Measurements from ENCODE around the gene UBAC2.

Gene UBAC2

GRCh38 chr13:99200432-99201167 is at the start of gene UBAC2:
Gene UBAC2 (plus strand): TSS chr13:99200854. CDS start chr13:99200909, 55 bp downstream.
- peak; percentile 100 for DNase-seq (ENCODE audit: low spot score)

- peak; percentile 44 for DNase-seq (ENCODE audit: low spot score)
These were observed 49.1 kb upstream of the UBAC2 start for GRCh38 chr13:99151516-99151915.

DNA sequence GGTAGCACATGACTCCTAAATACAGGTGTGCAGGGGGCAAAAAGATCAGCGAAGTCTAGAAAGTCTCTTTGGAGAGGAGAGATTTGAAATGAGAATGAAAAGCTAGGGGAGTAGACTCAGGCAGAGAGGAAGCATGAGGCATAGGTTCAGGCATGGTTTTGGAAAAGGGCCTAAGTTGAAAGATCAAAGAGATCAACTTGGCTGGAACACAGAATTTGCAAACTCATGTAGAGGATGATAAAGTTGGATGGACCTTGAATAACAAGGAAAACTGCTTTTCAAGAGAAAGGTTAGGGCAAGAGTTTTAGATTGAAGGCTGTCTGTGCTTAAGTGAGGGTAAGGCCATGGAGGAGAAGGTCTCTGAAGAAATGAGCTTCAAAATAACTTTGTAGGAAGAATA is 47.4 kb upstream of the UBAC2 start:
- no peak for DNase-seq (ENCODE audit: low spot score)

- no peak for DNase-seq (ENCODE audit: low spot score)
These were observed 46.6 kb upstream of the UBAC2 start for GRCh38 chr13:99154064-99154463.

DNA sequence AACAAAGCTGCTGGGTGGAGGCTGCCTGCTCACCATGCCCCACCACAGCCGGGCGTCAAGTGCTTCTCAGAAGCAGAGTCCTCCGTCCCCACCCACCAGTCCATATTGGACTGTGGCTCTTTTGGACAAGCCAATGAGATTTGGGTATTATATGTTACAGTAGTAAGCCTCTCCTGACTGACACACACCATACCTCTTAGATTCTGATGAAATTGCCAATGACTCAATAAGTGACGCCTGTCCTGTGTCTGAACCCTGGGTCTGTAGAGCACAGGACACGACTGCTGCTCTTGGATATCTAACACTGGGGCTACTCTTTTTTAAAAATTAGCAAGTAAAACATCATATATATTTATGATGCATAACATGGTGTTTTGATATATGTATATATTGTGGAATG is 44.8 kb upstream of the UBAC2 start:
- DNase-seq (ENCODE audit: low spot score), result no peak

DNA sequence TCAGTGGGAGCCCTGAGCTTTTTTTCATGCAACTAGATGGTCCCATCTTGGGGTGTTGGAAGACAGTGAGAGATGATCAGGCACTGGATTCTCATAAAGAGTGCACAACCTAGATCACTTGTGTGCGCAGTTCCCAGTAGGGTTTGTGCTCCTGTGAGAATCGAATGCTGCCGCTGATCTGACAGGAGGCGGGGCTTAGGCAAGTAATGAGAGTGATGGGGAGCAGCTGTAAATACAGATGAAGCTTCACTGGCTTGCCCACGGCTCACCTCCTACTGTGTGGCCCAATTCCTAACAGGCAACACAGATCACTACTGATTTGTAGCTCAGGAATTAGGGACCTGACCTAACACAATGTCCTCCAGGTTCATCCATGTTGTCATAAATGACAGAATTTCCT is 43.6 kb upstream of the UBAC2 start:
- no peak for DNase-seq (ENCODE audit: low spot score)

DNA sequence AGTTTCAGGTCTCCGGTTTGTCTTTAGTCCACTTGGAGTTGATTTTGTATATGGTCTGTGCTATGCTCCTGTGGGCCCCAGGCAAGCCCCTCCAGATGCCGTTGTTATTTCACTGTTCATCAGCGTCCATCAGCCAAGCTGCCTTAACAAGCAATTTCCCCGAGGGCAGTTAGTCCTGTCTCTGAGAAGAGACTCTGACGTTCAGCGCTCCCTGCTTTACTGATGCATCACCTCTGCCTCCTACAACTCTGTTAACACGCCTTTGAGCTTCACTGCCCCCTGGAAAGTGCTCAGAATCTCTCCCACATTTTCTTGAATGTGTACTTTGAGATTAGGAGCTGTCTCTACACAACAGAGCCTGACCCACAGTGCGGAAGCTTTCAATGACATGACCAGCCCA is 41.8 kb upstream of the UBAC2 start:
- no peak for DNase-seq (ENCODE audit: low spot score)

DNA sequence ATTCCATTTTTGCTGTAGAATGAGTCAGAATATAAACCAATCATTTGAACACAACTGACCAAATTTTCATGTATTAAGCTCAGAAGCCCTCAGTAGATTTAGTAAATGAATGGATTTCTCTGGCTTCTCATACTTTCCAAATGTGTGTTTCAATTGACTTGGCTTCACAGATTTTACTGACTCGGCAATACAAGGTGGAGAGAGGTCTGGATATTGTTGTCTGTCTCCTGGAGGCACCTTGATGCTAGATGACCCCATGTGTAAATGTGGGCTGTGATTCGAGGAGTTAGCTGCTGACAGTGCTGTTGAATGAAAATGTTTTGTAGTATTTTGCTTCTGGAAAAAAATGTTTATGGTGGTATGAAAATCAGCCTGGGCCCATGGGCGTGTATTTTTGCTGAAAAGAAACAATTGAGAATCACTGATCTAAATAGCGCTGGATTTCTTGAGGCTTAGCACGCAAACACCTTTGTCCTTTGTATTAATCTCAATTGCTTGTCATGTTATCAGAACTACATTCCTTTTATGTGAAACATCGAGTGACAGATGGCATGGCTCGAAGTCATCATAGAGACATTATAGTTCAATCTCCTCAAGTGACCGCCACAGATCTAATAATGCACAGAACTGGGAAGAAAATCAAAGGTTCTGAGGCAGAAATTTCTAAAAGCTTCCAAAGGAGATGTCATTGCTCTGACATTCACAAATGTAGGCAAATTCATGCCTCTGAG is 41.2 kb upstream of the UBAC2 start:
- DNase-seq (ENCODE audit: low spot score), result no peak

GRCh38 chr13:99160415-99160814 is 40.2 kb upstream of the UBAC2 start:
- DNase-seq (ENCODE audit: low spot score), result no peak

GRCh38 chr13:99161512-99161911 is 39.1 kb upstream of the UBAC2 start:
- no peak for DNase-seq (ENCODE audit: low spot score)

- DNase-seq (ENCODE audit: low spot score), result no peak
These were observed 37.9 kb upstream of the UBAC2 start for GRCh38 chr13:99162567-99163361.

- no peak for DNase-seq (ENCODE audit: low spot score)
These were observed 36.4 kb upstream of the UBAC2 start for GRCh38 chr13:99164226-99164625.

DNA sequence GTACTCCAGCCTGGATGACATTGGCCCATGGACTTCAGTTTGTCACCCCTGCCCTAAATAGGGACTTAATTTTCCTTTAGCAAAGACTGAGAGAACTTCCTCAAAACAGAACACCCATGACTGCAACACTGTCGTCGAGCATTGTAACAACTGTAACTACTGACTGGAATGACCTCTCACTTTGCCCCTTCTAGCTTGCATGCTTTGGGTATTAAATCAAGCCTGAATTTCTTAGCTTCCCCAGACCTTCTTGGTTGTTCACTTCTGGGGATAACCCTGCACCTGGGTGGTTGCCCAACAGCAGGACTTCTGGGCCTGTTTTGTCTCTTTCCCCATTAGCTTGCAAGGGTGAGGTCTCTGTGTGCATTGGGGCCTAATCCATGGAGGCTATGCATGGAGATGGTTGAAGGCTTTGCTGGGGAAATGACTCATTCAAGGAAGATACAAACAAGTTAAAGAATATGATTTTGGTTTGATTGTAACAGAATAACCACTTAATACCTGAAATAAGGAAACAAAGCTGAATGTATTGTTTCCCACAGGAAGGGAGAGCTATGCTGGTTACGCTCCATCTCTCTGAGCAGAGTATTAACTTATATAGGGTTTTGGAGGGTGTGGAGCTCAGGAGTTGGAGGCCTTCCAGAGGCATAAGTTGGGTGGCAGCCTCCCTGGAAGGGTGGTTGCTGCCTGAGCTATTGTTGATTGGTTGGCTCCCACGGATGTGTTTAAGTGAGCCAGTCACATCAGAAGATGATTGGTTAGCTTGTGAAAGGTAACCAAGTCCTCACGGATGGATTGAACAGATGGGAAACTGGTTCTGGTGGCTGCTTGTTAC is 34.7 kb upstream of the UBAC2 start:
- no peak for DNase-seq (ENCODE audit: low spot score)

GRCh38 chr13:99172951-99173350 is 27.7 kb upstream of the UBAC2 start:
- DNase-seq (ENCODE audit: low spot score), result no peak

GRCh38 chr13:99173606-99174005 is 27.0 kb upstream of the UBAC2 start:
- no peak for DNase-seq (ENCODE audit: low spot score)

DNA sequence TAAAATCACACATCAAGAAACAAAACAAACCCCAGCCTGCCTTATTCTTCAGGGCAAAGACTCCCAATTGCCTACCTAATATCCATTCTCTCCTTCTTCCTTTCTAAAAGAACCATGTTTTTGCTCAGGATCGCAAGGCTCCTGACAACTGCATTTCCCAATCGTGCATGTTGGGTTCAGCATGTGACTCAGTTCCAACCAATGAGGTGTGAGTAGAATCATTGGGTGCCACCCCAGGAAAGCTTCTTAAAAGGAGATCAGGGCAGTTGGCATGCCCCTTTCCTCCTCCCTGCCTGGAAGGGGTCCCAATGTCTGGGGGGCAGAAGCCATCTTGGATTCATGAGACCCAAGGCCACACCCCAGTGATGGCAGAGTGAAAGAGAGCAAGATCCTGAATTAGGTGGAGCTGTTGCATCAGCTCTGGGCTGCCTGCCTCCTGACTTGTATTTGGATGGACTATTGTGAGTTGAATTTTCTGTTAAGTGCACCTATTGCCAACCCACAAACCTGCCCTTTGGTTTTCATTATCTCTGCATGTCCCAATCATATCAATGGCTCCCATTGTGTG is 26.0 kb upstream of the UBAC2 start:
- no peak for DNase-seq (ENCODE audit: low spot score)

- DNase-seq (ENCODE audit: low spot score), result peak; percentile 85
These were observed 24.1 kb upstream of the UBAC2 start for GRCh38 chr13:99176309-99177276.

GRCh38 chr13:99178636-99179035 is 22.0 kb upstream of the UBAC2 start:
- no peak for DNase-seq (ENCODE audit: low spot score)

DNA sequence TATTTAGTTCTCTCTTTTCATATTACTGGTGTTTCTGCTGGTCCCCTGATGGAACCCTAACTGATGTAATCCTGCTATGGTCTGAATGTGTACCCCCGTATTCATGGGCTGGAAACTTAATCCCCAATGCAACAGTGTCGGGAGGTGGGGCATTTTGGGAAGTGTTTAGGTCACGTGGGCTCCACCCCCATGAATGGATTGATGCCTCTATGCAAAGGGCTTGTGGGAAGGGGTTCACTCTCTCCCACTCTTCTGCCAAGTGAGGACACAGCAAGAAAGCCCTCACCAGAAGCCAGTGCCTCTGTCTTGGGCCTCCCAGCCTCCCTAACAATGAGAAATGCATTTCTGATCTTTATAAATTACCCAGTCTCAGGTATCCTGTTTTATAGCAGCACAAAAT is 21.2 kb upstream of the UBAC2 start:
- DNase-seq (ENCODE audit: low spot score), result no peak

DNA sequence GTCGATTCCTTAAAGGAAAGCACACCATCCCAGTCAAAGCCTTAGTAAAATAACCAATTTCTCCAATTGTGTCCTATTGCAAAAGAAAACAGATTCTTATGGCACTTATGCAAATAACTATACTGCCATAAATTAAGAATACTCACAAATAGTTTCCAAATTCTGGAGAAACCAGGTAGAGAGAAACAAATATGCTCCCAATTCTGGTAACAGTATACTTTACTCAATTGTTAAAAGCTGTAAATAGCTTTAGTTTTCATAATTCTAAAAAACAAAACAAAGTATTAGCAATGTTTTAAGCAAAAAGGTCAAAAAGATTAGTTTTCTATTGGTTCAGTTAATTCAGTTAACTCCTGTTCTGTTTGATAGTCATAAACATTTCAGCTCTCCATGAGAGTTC is 18.2 kb upstream of the UBAC2 start:
- no peak for DNase-seq (ENCODE audit: low spot score)

Data from AG20443 (cell line).